Neural crest cell (in vitro differentiated cells): ENCODE results near the gene CDKAL1. TPM values are rescaled to one million over a fixed set of nuclear protein-coding genes. Genes with fewer than 3 reads are reported as not detected.

Source experiments
- DNase-seq: peaks from one replicate; pipeline ENCODE4 v3.0.0; 2021; ENCODE audit warnings: low read depth, mixed read lengths, low spot score
- H3K27ac Mint-ChIP-seq: one replicate; pipeline ENCODE4 v1.8.0; 2021; ENCODE audit warnings: mild to moderate bottlenecking, mixed read lengths; ENCODE audit not compliant: unreplicated experiment
- H3K27me3 Mint-ChIP-seq: 2 replicates; pipeline ENCODE4 v1.8.0; 2021; ENCODE audit warnings: low read depth, mild to moderate bottlenecking, mixed read lengths
- H3K36me3 Mint-ChIP-seq: 2 replicates; pipeline ENCODE4 v1.8.0; 2021; ENCODE audit warnings: low read depth, mild to moderate bottlenecking, mixed read lengths
- H3K4me1 Mint-ChIP-seq: 2 replicates; pipeline ENCODE4 v1.8.0; 2021; ENCODE audit warnings: mixed read lengths
- H3K4me3 Mint-ChIP-seq: one replicate; pipeline ENCODE4 v1.8.0; 2021; ENCODE audit warnings: mild to moderate bottlenecking, mixed read lengths
- H3K9me3 Mint-ChIP-seq: 2 replicates; pipeline ENCODE4 v1.8.0; 2021; ENCODE audit warnings: mixed read lengths
- total RNA-seq: library from RNA; stranded (reverse); gene quantifications from 2 replicates; pipeline ENCODE4 v1.2.1, GENCODE V29; 2021
- TF ChIP-seq, protein P1 (sequence below): fragments of 200-600 bp; sonication (generic); conservative IDR thresholded peaks from 2 replicates; pipeline ENCODE4 v1.5.0; 2021; ENCODE audit warnings: antibody characterized with exemption, mild to moderate bottlenecking

CDKAL1 gene
- total RNA-seq, 1 donor from 2014 or later = 25.4 TPM

DNA sequence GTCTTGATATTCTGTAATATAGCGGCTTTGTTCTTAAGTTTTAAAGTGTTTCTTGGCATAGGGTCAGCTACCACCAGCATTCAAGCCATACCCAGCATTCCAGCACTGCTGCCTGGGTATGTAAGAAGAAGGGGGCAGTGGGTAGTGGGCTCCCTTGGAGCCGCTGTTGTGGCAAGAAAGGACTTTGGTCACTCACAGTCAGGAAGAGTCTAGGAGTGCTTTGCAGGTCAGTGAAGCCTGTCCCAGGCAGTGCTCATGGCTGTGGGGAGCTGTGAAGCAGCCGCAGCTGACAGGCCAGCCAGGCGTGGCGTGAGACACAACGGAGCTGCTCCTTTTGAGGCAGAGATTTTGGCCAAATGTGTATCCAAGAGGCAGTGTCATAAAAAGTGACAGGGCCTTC, 512.0 kb downstream of the CDKAL1 start:
- peaks cover 5% of the 10 kb centered on the region for H3K36me3 Mint-ChIP-seq
- no peaks in the 10 kb centered on the region for H3K4me1 Mint-ChIP-seq
- no peaks in the 10 kb centered on the region for H3K9me3 Mint-ChIP-seq
- no peaks in the 10 kb centered on the region for H3K27me3 Mint-ChIP-seq
- DNase-seq = no peak
- TF ChIP-seq, protein P1, sequence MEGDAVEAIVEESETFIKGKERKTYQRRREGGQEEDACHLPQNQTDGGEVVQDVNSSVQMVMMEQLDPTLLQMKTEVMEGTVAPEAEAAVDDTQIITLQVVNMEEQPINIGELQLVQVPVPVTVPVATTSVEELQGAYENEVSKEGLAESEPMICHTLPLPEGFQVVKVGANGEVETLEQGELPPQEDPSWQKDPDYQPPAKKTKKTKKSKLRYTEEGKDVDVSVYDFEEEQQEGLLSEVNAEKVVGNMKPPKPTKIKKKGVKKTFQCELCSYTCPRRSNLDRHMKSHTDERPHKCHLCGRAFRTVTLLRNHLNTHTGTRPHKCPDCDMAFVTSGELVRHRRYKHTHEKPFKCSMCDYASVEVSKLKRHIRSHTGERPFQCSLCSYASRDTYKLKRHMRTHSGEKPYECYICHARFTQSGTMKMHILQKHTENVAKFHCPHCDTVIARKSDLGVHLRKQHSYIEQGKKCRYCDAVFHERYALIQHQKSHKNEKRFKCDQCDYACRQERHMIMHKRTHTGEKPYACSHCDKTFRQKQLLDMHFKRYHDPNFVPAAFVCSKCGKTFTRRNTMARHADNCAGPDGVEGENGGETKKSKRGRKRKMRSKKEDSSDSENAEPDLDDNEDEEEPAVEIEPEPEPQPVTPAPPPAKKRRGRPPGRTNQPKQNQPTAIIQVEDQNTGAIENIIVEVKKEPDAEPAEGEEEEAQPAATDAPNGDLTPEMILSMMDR = no peak
- no peak overlapping the region for H3K4me3 Mint-ChIP-seq
- H3K27ac Mint-ChIP-seq = no peak overlapping the region

- TF ChIP-seq, protein P1 = no peak
- no peaks in the 10 kb centered on the region for H3K4me1 Mint-ChIP-seq
- no peak for DNase-seq
- H3K4me3 Mint-ChIP-seq = no peak overlapping the region
- peaks cover 5% of the 10 kb centered on the region for H3K36me3 Mint-ChIP-seq
- no peaks in the 10 kb centered on the region for H3K9me3 Mint-ChIP-seq
- no peaks in the 10 kb centered on the region for H3K27me3 Mint-ChIP-seq
- H3K27ac Mint-ChIP-seq = no peak overlapping the region
Measured at GRCh38 chr6:21048047-21048446, 513.8 kb downstream of the CDKAL1 start.

- DNase-seq = no peak
- H3K9me3 Mint-ChIP-seq = no peaks in the 10 kb centered on the region
- H3K36me3 Mint-ChIP-seq = peaks cover 5% of the 10 kb centered on the region
- H3K4me1 Mint-ChIP-seq = no peaks in the 10 kb centered on the region
- H3K27ac Mint-ChIP-seq = no peak overlapping the region
- no peaks in the 10 kb centered on the region for H3K27me3 Mint-ChIP-seq
- no peak overlapping the region for H3K4me3 Mint-ChIP-seq
- TF ChIP-seq, protein P1 = no peak
Measured at GRCh38 chr6:21049148-21049547, 514.9 kb downstream of the CDKAL1 start.

DNA sequence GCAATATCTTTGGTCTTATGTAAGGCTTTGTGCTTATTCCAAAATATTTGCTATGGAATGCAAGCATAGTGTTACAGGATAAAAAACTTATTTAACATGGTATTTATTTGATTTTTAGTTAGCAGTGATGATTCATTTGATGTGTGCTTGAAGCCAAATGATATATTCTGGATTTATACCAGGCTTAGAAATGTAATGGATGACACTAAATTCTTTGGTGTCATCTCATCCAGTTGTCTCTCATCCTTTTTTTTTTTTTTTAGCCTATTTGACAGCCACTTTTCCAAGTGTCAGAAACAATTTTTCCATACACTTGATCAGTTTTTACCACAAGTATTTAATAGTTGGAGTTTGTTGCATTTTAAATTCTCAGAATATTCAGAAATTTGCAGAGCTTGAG, 515.3 kb downstream of the CDKAL1 start:
- Mint-ChIP-seq H3K36me3 (peaks cover 5% of the 10 kb centered on the region), H3K4me3 (no peak overlapping the region), H3K27me3 (no peaks in the 10 kb centered on the region), H3K27ac (no peak overlapping the region), H3K9me3 (no peaks in the 10 kb centered on the region), H3K4me1 (no peaks in the 10 kb centered on the region)
- DNase-seq = no peak
- TF ChIP-seq, protein P1 = no peak

DNA sequence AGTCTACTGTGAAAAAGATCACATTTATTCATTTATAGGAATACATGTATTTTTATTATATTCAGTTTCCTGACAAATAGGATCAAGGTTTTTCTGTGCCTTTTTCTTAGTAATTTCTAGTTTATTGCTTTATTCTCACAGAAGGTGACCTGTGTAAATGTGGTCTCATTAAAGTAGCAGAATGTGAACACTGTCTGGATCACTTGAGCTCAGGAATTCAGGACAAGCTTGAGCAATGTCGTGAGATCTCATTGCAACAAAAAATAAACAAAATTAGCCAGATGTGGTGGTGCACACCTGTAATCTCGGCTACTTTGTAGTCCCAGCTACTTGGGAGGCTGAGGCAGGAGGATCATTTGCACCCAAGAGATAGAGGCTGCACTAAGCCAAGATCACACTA, 516.7 kb downstream of the CDKAL1 start:
- no peak for DNase-seq
- Mint-ChIP-seq H3K36me3 (peaks cover 6% of the 10 kb centered on the region), H3K27me3 (no peaks in the 10 kb centered on the region), H3K4me1 (no peaks in the 10 kb centered on the region), H3K4me3 (no peak overlapping the region), H3K9me3 (peaks cover under 1% of the 10 kb centered on the region), H3K27ac (no peak overlapping the region)
- TF ChIP-seq, protein P1 = no peak

GRCh38 chr6:21051777-21052176, 517.5 kb downstream of the CDKAL1 start:
- TF ChIP-seq, protein P1 = no peak
- Mint-ChIP-seq H3K27ac (no peak overlapping the region), H3K4me3 (no peak overlapping the region), H3K27me3 (no peaks in the 10 kb centered on the region), H3K9me3 (peaks cover 5% of the 10 kb centered on the region), H3K4me1 (no peaks in the 10 kb centered on the region), H3K36me3 (peaks cover 12% of the 10 kb centered on the region)
- no peak for DNase-seq
